H1 (cell line): ENCODE measurements around the gene DNAJB12. TPM values are rescaled to one million over a fixed set of nuclear protein-coding genes. Genes with fewer than 3 reads are reported as not detected.
A peak's percentile ranks its signal among the peaks of the same experiment; 100 is the strongest.

ENCODE experiments used
- CTCF ChIA-PET: fragments of 300-600 bp; sonication (Branson Sonifier 250); formaldehyde crosslinking; loops from one replicate; lab custom pipeline; 2021; ENCODE audit not compliant: partially characterized antibody; lab: Charles Lee
- POLR2A ChIA-PET: fragments of 300-600 bp; sonication (Branson Sonifier 250); formaldehyde crosslinking; loops from one replicate; lab custom pipeline; 2021; ENCODE audit warnings: inconsistent platforms; ENCODE audit not compliant: partially characterized antibody; lab: Charles Lee
- DNase-seq, 2 experiments: peaks; one replicate each; pipeline versions ENCODE4 v3.0.0 to v3.0.0-alpha.2; 2010 to 2022; ENCODE audit warnings: low spot score in 2 of 2, low read depth in 1 of 2, mixed read lengths in 1 of 2
- FAIRE-seq: peaks from 2 replicates; lab custom pipeline; 2011; peaks lifted over from hg19 to GRCh38; lab: Jason Lieb, UNC
- H2AFZ ChIP-seq: 2 replicates; pipeline ENCODE4 v1.8.1; 2012; ENCODE audit warnings: low read length, inconsistent platforms
- H2AK5ac ChIP-seq: 2 replicates; pipeline ENCODE4 v1.6.1; 2013; ENCODE audit warnings: low read depth, low read length
- H2BK120ac ChIP-seq: replicated peaks from 2 replicates; pipeline ENCODE3; 2013; ENCODE audit warnings: low read depth, low read length, inconsistent platforms
- H2BK12ac ChIP-seq: 2 replicates; pipeline ENCODE4 v1.6.1; 2013; ENCODE audit warnings: low read depth, low read length
- H2BK15ac ChIP-seq: 2 replicates; pipeline ENCODE4 v1.6.1; 2013; ENCODE audit warnings: low read length
- H2BK20ac ChIP-seq: 2 replicates; pipeline ENCODE4 v1.6.1; 2013; ENCODE audit warnings: low read length
- H2BK5ac ChIP-seq: 2 replicates; pipeline ENCODE4 v1.6.1; 2013; ENCODE audit warnings: low read depth, low read length
- H3K14ac ChIP-seq: 2 replicates; pipeline ENCODE4 v1.6.1; 2013; ENCODE audit warnings: inconsistent platforms; ENCODE audit not compliant: insufficient read length
- H3K18ac ChIP-seq: 2 replicates; pipeline ENCODE4 v1.6.1; 2013; ENCODE audit warnings: low read length; ENCODE audit errors: extremely low read depth
- H3K23ac ChIP-seq: 2 replicates; pipeline ENCODE4 v1.6.1; 2013; ENCODE audit warnings: inconsistent platforms; ENCODE audit not compliant: insufficient read length
- H3K23me2 ChIP-seq: 2 replicates; pipeline ENCODE4 v1.6.1; 2013; ENCODE audit warnings: low read depth, low read length
- H3K27ac ChIP-seq: 2 replicates; pipeline ENCODE4 v1.6.1; 2011; ENCODE audit warnings: low read depth, low read length, inconsistent platforms
- H3K27me3 ChIP-seq, 4 experiments: replicated peaks in 1 of 4; 1 replicate in 1 of 4; 2 replicates in 3 of 4; pipeline versions ENCODE4 v1.6.1 to v1.8.1; 2011 to 2013; ENCODE audit warnings: low read length in 3 of 4, mild to moderate bottlenecking in 3 of 4, inconsistent platforms in 2 of 4, mixed read lengths in 2 of 4, moderate library complexity in 1 of 4; ENCODE audit not compliant: control insufficient read depth in 3 of 4, insufficient read depth in 3 of 4; ENCODE audit errors: extremely low read depth in 1 of 4
- H3K36me3 ChIP-seq, 4 experiments: 2 replicates each; pipeline versions ENCODE4 v1.6.1 to v1.8.1; 2011 to 2013; ENCODE audit warnings: mild to moderate bottlenecking in 4 of 4, low read length in 3 of 4, moderate library complexity in 2 of 4, control low read depth in 1 of 4, inconsistent platforms in 1 of 4; ENCODE audit not compliant: insufficient read depth in 4 of 4, control insufficient read depth in 2 of 4
- H3K4ac ChIP-seq: replicated peaks from 2 replicates; pipeline ENCODE3; 2013; ENCODE audit warnings: low read length, low read depth, mixed read lengths, inconsistent platforms; ENCODE audit not compliant: insufficient read length
- H3K4me1 ChIP-seq, 4 experiments: replicated peaks in 1 of 4; 1 replicate in 1 of 4; 2 replicates in 3 of 4; pipeline versions ENCODE4 v1.6.1 to v1.8.1; 2011 to 2013; ENCODE audit warnings: low read length in 3 of 4, inconsistent platforms in 2 of 4, mixed read lengths in 1 of 4; ENCODE audit not compliant: insufficient read depth in 4 of 4, control insufficient read depth in 3 of 4
- H3K4me2 ChIP-seq, 2 experiments: 2 replicates each; pipeline versions ENCODE4 v1.6.1 to v1.8.1; 2011 to 2013; ENCODE audit warnings: low read depth in 2 of 2, low read length in 2 of 2, control low read depth in 1 of 2, inconsistent platforms in 1 of 2, mild to moderate bottlenecking in 1 of 2; ENCODE audit not compliant: insufficient read depth in 1 of 2
- H3K4me3 ChIP-seq, 4 experiments: fragments of 200-600, 300-600 bp in 1 of 4; sonication (generic), shearing (Covaris generic), sonication (Bioruptor Twin) in 1 of 4; 2 replicates each; pipeline versions ENCODE4 v1.5.1 to v1.8.1; 2011 to 2016; ENCODE audit warnings: low read length in 4 of 4, low read depth in 3 of 4, control low read depth in 2 of 4, inconsistent platforms in 2 of 4, mild to moderate bottlenecking in 2 of 4, mixed read lengths in 1 of 4, moderate library complexity in 1 of 4; ENCODE audit not compliant: insufficient read depth in 2 of 4; ENCODE audit errors: extremely low read depth in 1 of 4
- H3K56ac ChIP-seq: replicated peaks from 2 replicates; pipeline ENCODE3; 2013; ENCODE audit warnings: low read depth, mild to moderate bottlenecking, mixed read lengths, low read length, inconsistent platforms; ENCODE audit not compliant: insufficient read length
- H3K79me1 ChIP-seq: 2 replicates; pipeline ENCODE4 v1.6.1; 2013; ENCODE audit warnings: low read depth, low read length, control low read depth
- H3K79me2 ChIP-seq, 2 experiments: 2 replicates each; pipeline versions ENCODE4 v1.6.1 to v1.8.1; 2012 to 2013; ENCODE audit warnings: low read length in 2 of 2, mild to moderate bottlenecking in 2 of 2, inconsistent platforms in 1 of 2; ENCODE audit not compliant: insufficient read depth in 2 of 2, control insufficient read depth in 1 of 2
- H3K9ac ChIP-seq, 4 experiments: replicated peaks in 1 of 4; 1 replicate in 1 of 4; 2 replicates in 3 of 4; pipeline versions ENCODE4 v1.6.1 to v1.8.1; 2011 to 2013; ENCODE audit warnings: low read depth in 3 of 4, low read length in 3 of 4, control low read depth in 2 of 4, mild to moderate bottlenecking in 2 of 4, moderate library complexity in 2 of 4, inconsistent platforms in 1 of 4; ENCODE audit errors: extremely low read depth in 1 of 4
- H3K9me3 ChIP-seq, 2 experiments: 2 replicates each; pipeline versions ENCODE4 v1.6.1 to v1.8.1; 2012 to 2013; ENCODE audit warnings: mild to moderate bottlenecking in 2 of 2, moderate library complexity in 2 of 2, control low read depth in 1 of 2, inconsistent platforms in 1 of 2, low read depth in 1 of 2, low read length in 1 of 2, mixed read lengths in 1 of 2; ENCODE audit not compliant: insufficient read depth in 2 of 2
- H4K20me1 ChIP-seq, 2 experiments: replicated peaks in 1 of 2; 2 replicates each; pipeline versions ENCODE3 to v1.8.1; 2011 to 2013; ENCODE audit warnings: inconsistent platforms in 2 of 2, low read length in 2 of 2, mild to moderate bottlenecking in 1 of 2; ENCODE audit not compliant: insufficient read depth in 2 of 2, control insufficient read depth in 1 of 2
- H4K5ac ChIP-seq: 2 replicates; pipeline ENCODE4 v1.6.1; 2013; ENCODE audit warnings: low read length, low read depth, mixed read lengths, inconsistent platforms; ENCODE audit not compliant: insufficient read length
- H4K8ac ChIP-seq: 2 replicates; pipeline ENCODE4 v1.8.0; 2013; ENCODE audit warnings: mild to moderate bottlenecking, moderate library complexity, low read length, inconsistent platforms; ENCODE audit not compliant: insufficient read depth; ENCODE audit errors: extremely low read depth
- H4K91ac ChIP-seq: replicated peaks from 2 replicates; pipeline ENCODE3; 2013; ENCODE audit warnings: low read length, mixed read lengths, inconsistent platforms; ENCODE audit not compliant: insufficient read length
- CTCF ChIP-seq, 3 experiments: IDR thresholded peaks; 1 replicate in 2 of 3; 2 replicates in 1 of 3; pipeline versions ENCODE4 v1.5.1 to v1.6.1; 2011; ENCODE audit warnings: low read length in 3 of 3, mild to moderate bottlenecking in 3 of 3, inconsistent platforms in 2 of 3, low read depth in 1 of 3, moderate library complexity in 1 of 3; ENCODE audit not compliant: insufficient read depth in 1 of 3; ENCODE audit errors: control extremely low read depth in 1 of 3
- FOSL1 ChIP-seq: IDR thresholded peaks from 2 replicates; pipeline ENCODE4 v1.6.1; 2011; ENCODE audit warnings: mild to moderate bottlenecking, low read depth, low read length, moderate library complexity; ENCODE audit not compliant: insufficient read depth
- RAD21 ChIP-seq, 2 experiments: IDR thresholded peaks in 1 of 2; conservative IDR thresholded peaks in 1 of 2; 2 replicates each; pipeline ENCODE4 v1.6.1; 2011; ENCODE audit warnings: low read depth in 2 of 2, low read length in 2 of 2, improper control_type of control experiment in 1 of 2, inconsistent platforms in 1 of 2, mild to moderate bottlenecking in 1 of 2, moderate library complexity in 1 of 2
- RBBP5 ChIP-seq: IDR thresholded peaks from 2 replicates; pipeline ENCODE4 v1.7.1; 2012; ENCODE audit warnings: low read depth, mild to moderate bottlenecking, inconsistent platforms, low read length, moderate library complexity, borderline replicate concordance
- TCF12 ChIP-seq: IDR thresholded peaks from 2 replicates; pipeline ENCODE4 v1.6.1; 2011; ENCODE audit warnings: low read depth, mild to moderate bottlenecking, low read length
- WGBS, 2 experiments: shearing (Covaris generic) in 1 of 2; methylation state at CpG; one replicate each; pipeline versions ENCODE4 v1.1.6 to v1.1.7; 2013 to 2015; ENCODE audit warnings: low lambda C conversion rate in 2 of 2, mixed read lengths in 2 of 2, inconsistent platforms in 1 of 2, low coverage in 1 of 2, missing lambda C conversion rate in 1 of 2; ENCODE audit not compliant: insufficient replicate concordance in 2 of 2, insufficient coverage in 1 of 2, insufficient read length in 1 of 2; ENCODE audit errors: extremely low coverage in 1 of 2, missing lambda C conversion rate in 1 of 2; 5-methylcytosine and 5-hydroxymethylcytosine counted together
- polyA plus RNA-seq, 7 experiments: library from polyadenylated mRNA; depleted of rRNA in 3 of 7; stranded (reverse) in 5 of 7; unstranded in 2 of 7; fragments of >200 nt in 5 of 7; fragments of 200-250 nt in 2 of 7; gene quantifications; 1 replicate in 5 of 7; 2 replicates in 1 of 7; 4 replicates in 1 of 7; pipeline versions ENCODE4 v1.2.1 to v1.2.3, GENCODE V29; 2011 to 2013; ENCODE audit warnings: missing spikeins in 2 of 7, mixed read lengths in 2 of 7
- total RNA-seq: library from RNA; stranded (reverse); fragmentation: NEBNext Ultra II Directional; extraction: Animal tissue kit (Norgen Biotek cat#: 25700); gene quantifications from 2 replicates; pipeline ENCODE4 v1.2.1, GENCODE V29; 2021

DNAJB12 gene
- total and polyA plus RNA-seq, 2 of the 8 experiments (the other 6 are each of a cell fraction or from before 2014, with no cell fraction given), result 10.8 to 20.5 TPM

GRCh38 chr10:72334825-72335393 lies 19.8 kb downstream of the DNAJB12 start:
- peak overlapping the region; percentile 66; the same call in 1 of the 2 replicates for H2BK5ac ChIP-seq
- H3K9me3 ChIP-seq, result no peaks in the 10 kb centered on the region
- no peak overlapping the region for H2BK120ac ChIP-seq
- peak overlapping the region; percentile 82 for H4K91ac ChIP-seq
- no peak overlapping the region; a peak in 1 of 7 replicates for H3K9ac ChIP-seq
- ChIA-PET POLR2A (interaction anchor here (0.9 to 39.2 kb wide), 6 partner anchors 14 to 98 kb away, joined by 3 to 895 read pairs (median 4); partner anchors contain the start of genes DDIT4 and DNAJB12), CTCF (interaction anchor here (0.7 to 10.8 kb wide), 13 partner anchors 8 to 208 kb away, joined by 3 to 91 read pairs (median 4); partner anchors contain the start of gene DDIT4)
- H2BK15ac ChIP-seq, result no peak overlapping the region
- H2AK5ac ChIP-seq, result no peak overlapping the region
- peaks cover 0 to 34% (median 20%) of the 10 kb centered on the region in 4 experiments; a peak in 6 of 7 replicates for H3K4me1 ChIP-seq
- H3K79me2 ChIP-seq, result no peaks in the 10 kb centered on the region
- DNase-seq (peak in 1 of 2 experiments; percentile 51), FAIRE-seq (no peak)
- H2AFZ ChIP-seq, result no peak overlapping the region
- peak overlapping the region; percentile 2 for H3K56ac ChIP-seq
- H4K8ac ChIP-seq, result peak overlapping the region; percentile 60; the same call in 1 of the 2 replicates
- peak overlapping the region; percentile 49 for H3K27ac ChIP-seq
- 0 out of 2 replicates have a peak overlapping the region, but pooled peaks have one; percentile 32 for H2BK20ac ChIP-seq
- H3K23ac ChIP-seq, result no peak overlapping the region
- peak overlapping the region; percentile 38 for H4K5ac ChIP-seq
- H3K23me2 ChIP-seq, result no peaks in the 10 kb centered on the region
- peak overlapping the region; percentile 71; the same call in 1 of the 2 replicates for H3K18ac ChIP-seq
- H2BK12ac ChIP-seq, result peak overlapping the region; percentile 60; the same call in 1 of the 2 replicates
- H3K4ac ChIP-seq, result peak overlapping the region; percentile 60
- TF ChIP-seq CTCF (IDR thresholded peaks at IDR 0.05; ENCODE audit: control extremely low read depth in 1 of 3, insufficient read depth in 1 of 3, low read depth in 1 of 3, low read length in 3 of 3), result peak in 1 of 3 experiments; percentile 7; a peak in 1 of 4 replicates
- TF ChIP-seq RAD21 (IDR thresholded peaks at IDR 0.05 in 1 of 2, conservative IDR thresholded peaks at IDR 0.05 in 1 of 2; ENCODE audit: low read depth in 2 of 2, low read length in 2 of 2), result 0 out of 4 replicates have a peak, but pooled peaks of 1 of the 2 experiments have one; percentile 3
- no peak for TF ChIP-seq RBBP5
- TF ChIP-seq TCF12, result no peak
- no peak for TF ChIP-seq FOSL1
- no peak overlapping the region for H3K4me3 ChIP-seq
- no peak overlapping the region for H3K4me2 ChIP-seq
- H3K79me1 ChIP-seq, result no peaks in the 10 kb centered on the region
- H3K14ac ChIP-seq, result no peak overlapping the region
- WGBS, 2 experiments, result 82% methylated on average over 16 of the region's 16 CpGs; no CpG with 5 or more reads in 1 of the 2 experiments
- H4K20me1 ChIP-seq, result no peaks in the 10 kb centered on the region
- H3K27me3 ChIP-seq, result no peaks in the 10 kb centered on the region
- peaks cover 6 to 11% (median 7%) of the 10 kb centered on the region in 4 experiments; a peak in 5 of 8 replicates for H3K36me3 ChIP-seq
